HG03432 (cell line): ENCODE results near the gene AP1S2.
A peak's percentile ranks its signal among the peaks of the same experiment; 100 is the strongest.
"Not testable (repeated sequence)": the region's sequence is repeated elsewhere in the genome, so short reads cannot be mapped to it uniquely, and the experiment has no call there.

ENCODE experiments used
- ATAC-seq: cut with Tn5 transposase; IDR thresholded peaks from one replicate; pipeline ENCODE4 v1.9.1; 2021; ENCODE audit warnings: mild to moderate bottlenecking, moderate library complexity; ENCODE audit not compliant: unreplicated experiment

The AP1S2 gene

GRCh38 chrX:15854712-15855567 lies at the start of gene AP1S2:
Gene AP1S2 (minus strand): TSS chrX:15854813. CDS start chrX:15852524, 2,289 bp downstream.
- peak; percentile 94 for ATAC-seq

- peak; percentile 92 for ATAC-seq
Observed at GRCh38 chrX:15903186-15903681, 48.6 kb upstream of the AP1S2 start.

GRCh38 chrX:15895334-15895733 lies 40.7 kb upstream of the AP1S2 start:
- ATAC-seq = no peak

- ATAC-seq = no peak
Observed at GRCh38 chrX:15894724-15895123, 40.1 kb upstream of the AP1S2 start.

GRCh38 chrX:15890463-15890862 lies 35.9 kb upstream of the AP1S2 start:
- no peak for ATAC-seq

GRCh38 chrX:15888062-15888461 lies 33.4 kb upstream of the AP1S2 start:
- ATAC-seq = no peak

- no peak for ATAC-seq
Observed at GRCh38 chrX:15883540-15883863, 28.9 kb upstream of the AP1S2 start.

GRCh38 chrX:15882704-15883539 lies 28.3 kb upstream of the AP1S2 start:
- peak; percentile 86 for ATAC-seq

- ATAC-seq = no peak
Observed at GRCh38 chrX:15881381-15881897, 26.8 kb upstream of the AP1S2 start.

GRCh38 chrX:15877914-15878313 lies 23.3 kb upstream of the AP1S2 start:
- not testable (repeated sequence) for ATAC-seq

- no peak for ATAC-seq
Observed at GRCh38 chrX:15877380-15877779, 22.8 kb upstream of the AP1S2 start.

- no peak for ATAC-seq
Observed at GRCh38 chrX:15874672-15875071, 20.1 kb upstream of the AP1S2 start.

- no peak for ATAC-seq
Observed at GRCh38 chrX:15873566-15873965, 19.0 kb upstream of the AP1S2 start.

- ATAC-seq = no peak
Observed at GRCh38 chrX:15870310-15870709, 15.7 kb upstream of the AP1S2 start.

GRCh38 chrX:15869695-15870094 lies 15.1 kb upstream of the AP1S2 start:
- ATAC-seq = no peak

- no peak for ATAC-seq
Observed at GRCh38 chrX:15866147-15866546, 11.5 kb upstream of the AP1S2 start.

GRCh38 chrX:15864629-15865028 lies 10.0 kb upstream of the AP1S2 start:
- no peak for ATAC-seq

- no peak for ATAC-seq
Observed at GRCh38 chrX:15864023-15864422, 9.4 kb upstream of the AP1S2 start.

GRCh38 chrX:15860921-15861320 lies 6.3 kb upstream of the AP1S2 start:
- ATAC-seq = no peak

GRCh38 chrX:15858051-15858450 lies 3.4 kb upstream of the AP1S2 start:
- ATAC-seq = no peak

- no peak for ATAC-seq
Observed at GRCh38 chrX:15856636-15857035, 2.0 kb upstream of the AP1S2 start.

- no peak for ATAC-seq
Observed at GRCh38 chrX:15856222-15856587, 1.6 kb upstream of the AP1S2 start.
